G401 (cell line): ENCODE data around the gene GPS1. TPM values are rescaled to one million over a fixed set of nuclear protein-coding genes. Genes with fewer than 3 reads are reported as not detected.

ENCODE experiments used
- DNase-seq: peaks from one replicate; pipeline ENCODE4 v3.0.0-alpha.2; 2015; ENCODE audit warnings: low spot score
- in situ Hi-C: cut with HindIII; loops from 2 replicates; pipeline ENCODE4 v1.10.0; 2016; ENCODE audit warnings: low sequenced_read_pairs, mixed read lengths
- total RNA-seq: library from RNA; depleted of rRNA; stranded (reverse); fragments of >200 nt; shearing (Covaris generic); gene quantifications from 2 replicates; pipeline ENCODE4 v1.2.3, GENCODE V29; 2014

The GPS1 gene
- total RNA-seq, 1 experiment from 2014 or later = 153 TPM

- in situ Hi-C loops = no loop called here
- DNase-seq = no peak
Observed at GRCh38 chr17:82083533-82084359, 32.0 kb downstream of the GPS1 start.

GRCh38 chr17:82084373-82085030, 32.8 kb downstream of the GPS1 start:
- in situ Hi-C loops = no loop called here
- no peak for DNase-seq

GRCh38 chr17:82085031-82085861, 33.5 kb downstream of the GPS1 start:
- no peak for DNase-seq
- in situ Hi-C loops = no loop called here

- in situ Hi-C loops = no loop called here
Observed at GRCh38 chr17:82085931-82086764, 34.5 kb downstream of the GPS1 start.

GRCh38 chr17:82086941-82087906, 35.5 kb downstream of the GPS1 start:
- in situ Hi-C loops = no loop called here
- no peak for DNase-seq

More at GRCh38 chr17:82085931-82086764, 34.5 kb downstream of the GPS1 start:
- DNase-seq = no peak

- DNase-seq = no peak
- in situ Hi-C loops = no loop called here
Observed at GRCh38 chr17:82087961-82088837, 36.5 kb downstream of the GPS1 start.

- no peak for DNase-seq
- in situ Hi-C loops = no loop called here
Observed at GRCh38 chr17:82088838-82089722, 37.4 kb downstream of the GPS1 start.

- DNase-seq = no peak
- in situ Hi-C loops = no loop called here
Observed at GRCh38 chr17:82089723-82090548, 38.2 kb downstream of the GPS1 start.

- no peak for DNase-seq
- in situ Hi-C loops = no loop called here
Observed at GRCh38 chr17:82090549-82091263, 39.0 kb downstream of the GPS1 start.

- in situ Hi-C loops = no loop called here
Observed at GRCh38 chr17:82091264-82092066, 39.8 kb downstream of the GPS1 start.

GRCh38 chr17:82092094-82092586, 40.4 kb downstream of the GPS1 start:
- DNase-seq = no peak
- in situ Hi-C loops = no loop called here

More at GRCh38 chr17:82091264-82092066, 39.8 kb downstream of the GPS1 start:
- DNase-seq = no peak

- in situ Hi-C loops = no loop called here
- no peak for DNase-seq
Observed at GRCh38 chr17:82092628-82092994, 40.9 kb downstream of the GPS1 start.

- in situ Hi-C loops = no loop called here
- no peak for DNase-seq
Observed at GRCh38 chr17:82092995-82093751, 41.5 kb downstream of the GPS1 start.
